Calu3 (cell line): ENCODE results near the gene FBXO4. TPM values are rescaled to one million over a fixed set of nuclear protein-coding genes. Genes with fewer than 3 reads are reported as not detected.

Experiments
- BruUV-seq: library from RNA; stranded (reverse); fragments of 400-500 nt; replicated peaks from 2 replicates; lab custom pipeline; 2021; lab: Mats Ljungman, UMichigan
- CTCF ChIA-PET: fragments of 300-600 bp; sonication (Branson Sonifier 250); formaldehyde crosslinking; loops from one replicate; lab custom pipeline; 2022; ENCODE audit warnings: antibody characterized with exemption; lab: Charles Lee
- DNase-seq: peaks from one replicate; pipeline ENCODE4 v3.0.0; 2022
- H3K27ac Mint-ChIP-seq: one replicate; pipeline ENCODE4 v1.8.0; 2022; ENCODE audit warnings: mixed read lengths; ENCODE audit not compliant: unreplicated experiment
- H3K27me3 Mint-ChIP-seq: one replicate; pipeline ENCODE4 v1.8.0; 2022; ENCODE audit warnings: mixed read lengths; ENCODE audit not compliant: unreplicated experiment
- H3K36me3 Mint-ChIP-seq: one replicate; pipeline ENCODE4 v1.8.0; 2022; ENCODE audit warnings: mild to moderate bottlenecking, moderate library complexity, mixed read lengths; ENCODE audit not compliant: insufficient read depth, unreplicated experiment
- H3K4me1 Mint-ChIP-seq: one replicate; pipeline ENCODE4 v1.8.0; 2022; ENCODE audit warnings: mild to moderate bottlenecking, low read depth, mixed read lengths; ENCODE audit not compliant: unreplicated experiment
- H3K4me3 Mint-ChIP-seq: one replicate; pipeline ENCODE4 v1.8.0; 2022; ENCODE audit warnings: mild to moderate bottlenecking, low read depth, moderate library complexity, mixed read lengths; ENCODE audit not compliant: unreplicated experiment
- H3K9me3 Mint-ChIP-seq: one replicate; pipeline ENCODE4 v1.8.0; 2022; ENCODE audit warnings: low read depth, mixed read lengths; ENCODE audit not compliant: unreplicated experiment
- intact Hi-C: fragments of 100-400 bp; cut with micrococcal nuclease; formaldehyde crosslinking; loops from one replicate; pipeline ENCODE4 v1.10.0; 2022; ENCODE audit not compliant: unreplicated experiment
- total RNA-seq: library from RNA; stranded (reverse); gene quantifications from 2 replicates; pipeline ENCODE4 v1.2.3, GENCODE V29; 2022
- TF ChIP-seq, protein P1 (sequence below): fragments of 200-600 bp; IDR thresholded peaks from one replicate; pipeline ENCODE4 v1.8.0; 2022; ENCODE audit warnings: antibody characterized with exemption; ENCODE audit not compliant: unreplicated experiment

The FBXO4 gene
- total RNA-seq, 1 experiment from 2014 or later = 8.9 TPM

GRCh38 chr5:41908374-41909079 is 16.6 kb upstream of the FBXO4 start:
- Mint-ChIP-seq H3K9me3 (no peaks in the 10 kb centered on the region), H3K27ac (no peak overlapping the region), H3K36me3 (peaks cover 37% of the 10 kb centered on the region), H3K27me3 (no peaks in the 10 kb centered on the region), H3K4me1 (peaks cover 11% of the 10 kb centered on the region), H3K4me3 (no peak overlapping the region)
- no TSS peak for BruUV-seq
- TF ChIP-seq, protein P1, sequence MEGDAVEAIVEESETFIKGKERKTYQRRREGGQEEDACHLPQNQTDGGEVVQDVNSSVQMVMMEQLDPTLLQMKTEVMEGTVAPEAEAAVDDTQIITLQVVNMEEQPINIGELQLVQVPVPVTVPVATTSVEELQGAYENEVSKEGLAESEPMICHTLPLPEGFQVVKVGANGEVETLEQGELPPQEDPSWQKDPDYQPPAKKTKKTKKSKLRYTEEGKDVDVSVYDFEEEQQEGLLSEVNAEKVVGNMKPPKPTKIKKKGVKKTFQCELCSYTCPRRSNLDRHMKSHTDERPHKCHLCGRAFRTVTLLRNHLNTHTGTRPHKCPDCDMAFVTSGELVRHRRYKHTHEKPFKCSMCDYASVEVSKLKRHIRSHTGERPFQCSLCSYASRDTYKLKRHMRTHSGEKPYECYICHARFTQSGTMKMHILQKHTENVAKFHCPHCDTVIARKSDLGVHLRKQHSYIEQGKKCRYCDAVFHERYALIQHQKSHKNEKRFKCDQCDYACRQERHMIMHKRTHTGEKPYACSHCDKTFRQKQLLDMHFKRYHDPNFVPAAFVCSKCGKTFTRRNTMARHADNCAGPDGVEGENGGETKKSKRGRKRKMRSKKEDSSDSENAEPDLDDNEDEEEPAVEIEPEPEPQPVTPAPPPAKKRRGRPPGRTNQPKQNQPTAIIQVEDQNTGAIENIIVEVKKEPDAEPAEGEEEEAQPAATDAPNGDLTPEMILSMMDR = no peak
- intact Hi-C loops = no loop called here
- no peak for DNase-seq
- CTCF ChIA-PET = no interaction called here

GRCh38 chr5:41918105-41918504 is 7.0 kb upstream of the FBXO4 start:
- Mint-ChIP-seq H3K4me3 (no peak overlapping the region), H3K4me1 (no peaks in the 10 kb centered on the region), H3K9me3 (no peaks in the 10 kb centered on the region), H3K27ac (no peak overlapping the region), H3K36me3 (peaks cover 25% of the 10 kb centered on the region), H3K27me3 (no peaks in the 10 kb centered on the region)
- no TSS peak for BruUV-seq
- intact Hi-C loops = no loop called here
- CTCF ChIA-PET = interaction anchor here (0.5 kb wide), 1 partner anchor 1393 kb away, joined by 6 read pairs; no protein-coding TSS in a partner anchor
- DNase-seq = no peak
- TF ChIP-seq, protein P1 = no peak

DNA sequence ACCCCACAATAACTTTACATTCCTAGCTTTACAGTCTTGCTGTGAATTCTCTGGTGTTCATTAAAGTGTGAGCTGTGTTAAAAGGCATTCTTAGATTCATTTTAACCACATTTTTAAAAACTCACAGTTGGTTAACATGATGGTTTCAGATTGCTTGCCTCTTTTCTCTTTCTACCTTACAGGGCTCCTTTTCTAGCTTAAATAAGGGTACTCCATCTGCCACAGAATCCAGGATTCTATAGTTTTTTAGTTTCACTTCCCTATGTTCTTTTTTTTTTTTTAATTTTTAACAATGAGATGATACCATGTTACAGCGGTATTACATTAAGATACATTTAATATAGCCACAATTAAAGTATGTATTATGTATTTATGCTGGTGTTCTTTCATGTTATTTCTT is 3.9 kb upstream of the FBXO4 start:
- DNase-seq = no peak
- BruUV-seq = no TSS peak
- no peak overlapping the region for H3K4me3 Mint-ChIP-seq
- H3K9me3 Mint-ChIP-seq = no peaks in the 10 kb centered on the region
- peaks cover 12% of the 10 kb centered on the region for H3K4me1 Mint-ChIP-seq
- TF ChIP-seq, protein P1 = no peak
- no peak overlapping the region for H3K27ac Mint-ChIP-seq
- CTCF ChIA-PET = no interaction called here
- intact Hi-C loops = no loop called here
- no peaks in the 10 kb centered on the region for H3K27me3 Mint-ChIP-seq
- H3K36me3 Mint-ChIP-seq = peaks cover 30% of the 10 kb centered on the region

GRCh38 chr5:41921874-41922273 is 3.2 kb upstream of the FBXO4 start:
- H3K36me3 Mint-ChIP-seq = peaks cover 28% of the 10 kb centered on the region
- H3K27me3 Mint-ChIP-seq = no peaks in the 10 kb centered on the region
- intact Hi-C loops = no loop called here
- CTCF ChIA-PET = no interaction called here
- TF ChIP-seq, protein P1 = no peak
- no TSS peak for BruUV-seq
- peaks cover 19% of the 10 kb centered on the region for H3K4me1 Mint-ChIP-seq
- H3K9me3 Mint-ChIP-seq = no peaks in the 10 kb centered on the region
- no peak overlapping the region for H3K4me3 Mint-ChIP-seq
- DNase-seq = no peak
- no peak overlapping the region for H3K27ac Mint-ChIP-seq
